Endothelial cell of umbilical vein (primary cell): ENCODE results near the gene ZNF462. TPM values are rescaled to one million over a fixed set of nuclear protein-coding genes. Genes with fewer than 3 reads are reported as not detected.

Source experiments
- BruUV-seq: library from RNA; stranded (reverse); fragments of 400-500 nt; replicated peaks from 2 replicates; lab custom pipeline; 2021; lab: Mats Ljungman, UMichigan
- CTCF ChIA-PET: fragments of 300-600, 350-600 bp; sonication (Branson Sonifier 250); formaldehyde crosslinking; loops from one replicate; lab custom pipeline; 2021; ENCODE audit warnings: antibody characterized with exemption, inconsistent platforms; lab: Charles Lee
- POLR2A ChIA-PET: fragments of 300-600, 350-600 bp; sonication (Branson Sonifier 250); formaldehyde crosslinking; loops from one replicate; lab custom pipeline; 2021; ENCODE audit warnings: antibody characterized with exemption, inconsistent platforms; lab: Charles Lee
- DNase-seq: peaks from one replicate; pipeline ENCODE4 v3.0.0-alpha.2; 2011; ENCODE audit warnings: low read depth, low spot score
- FAIRE-seq: peaks from 2 replicates; lab custom pipeline; 2011; peaks lifted over from hg19 to GRCh38; lab: Jason Lieb, UNC
- H2AFZ ChIP-seq: 2 replicates; pipeline ENCODE4 v1.6.0; 2012; ENCODE audit warnings: low read depth, low read length, control low read depth, inconsistent platforms
- H3K27ac ChIP-seq: 2 replicates; pipeline ENCODE4 v1.5.1; 2011; ENCODE audit warnings: low read depth, mild to moderate bottlenecking, control low read depth, low read length, moderate library complexity; ENCODE audit not compliant: insufficient read depth
- H3K27me3 ChIP-seq, 2 experiments: 2 replicates each; pipeline versions ENCODE4 v1.6.0 to v1.6.1; 2011; ENCODE audit warnings: low read length in 2 of 2, mixed read lengths in 1 of 2; ENCODE audit not compliant: control insufficient read depth in 2 of 2, insufficient read depth in 2 of 2
- H3K36me3 ChIP-seq, 2 experiments: 2 replicates in 1 of 2; 3 replicates in 1 of 2; pipeline ENCODE4 v1.5.1; 2011; ENCODE audit warnings: low read length in 2 of 2, mild to moderate bottlenecking in 1 of 2, moderate library complexity in 1 of 2; ENCODE audit not compliant: control insufficient read depth in 2 of 2, insufficient read depth in 2 of 2; ENCODE audit errors: extremely low read depth in 1 of 2
- H3K4me1 ChIP-seq: 3 replicates; pipeline ENCODE4 v1.5.1; 2011; ENCODE audit warnings: mild to moderate bottlenecking, low read length; ENCODE audit not compliant: control insufficient read depth, insufficient read depth; ENCODE audit errors: extremely low read depth
- H3K4me2 ChIP-seq: 2 replicates; pipeline ENCODE4 v1.6.1; 2011; ENCODE audit warnings: low read length, control low read depth, mixed read lengths; ENCODE audit not compliant: insufficient read depth
- H3K4me3 ChIP-seq, 3 experiments: fragments of 200-600 bp in 1 of 3; sonication (generic), shearing (Covaris generic) in 1 of 3; replicated peaks in 1 of 3; 2 replicates each; pipeline ENCODE4 v1.5.1; 2011 to 2016; ENCODE audit warnings: control low read depth in 3 of 3, low read length in 3 of 3, mild to moderate bottlenecking in 2 of 3, inconsistent platforms in 1 of 3, low read depth in 1 of 3, moderate library complexity in 1 of 3; ENCODE audit not compliant: insufficient read depth in 1 of 3
- H3K79me2 ChIP-seq: 2 replicates; pipeline ENCODE4 v1.6.0; 2012; ENCODE audit warnings: low read length, inconsistent platforms; ENCODE audit not compliant: control insufficient read depth, insufficient read depth
- H3K9ac ChIP-seq: replicated peaks from 2 replicates; pipeline ENCODE3; 2011; ENCODE audit warnings: low read length, control low read depth; ENCODE audit not compliant: insufficient read depth; ENCODE audit errors: extremely low read depth
- H3K9me1 ChIP-seq: replicated peaks from 3 replicates; pipeline ENCODE4 v1.6.0; 2011; ENCODE audit warnings: mild to moderate bottlenecking, low read length; ENCODE audit not compliant: control insufficient read depth, insufficient read depth; ENCODE audit errors: extremely low read depth
- H3K9me3 ChIP-seq: replicated peaks from 2 replicates; pipeline ENCODE4 v1.5.1; 2012; ENCODE audit warnings: low read length, inconsistent platforms; ENCODE audit not compliant: control insufficient read depth, insufficient read depth
- H4K20me1 ChIP-seq: replicated peaks from 2 replicates; pipeline ENCODE3; 2011; ENCODE audit warnings: mild to moderate bottlenecking, low read length; ENCODE audit not compliant: control insufficient read depth, insufficient read depth; ENCODE audit errors: extremely low read depth
- CTCF ChIP-seq, 2 donors: IDR thresholded peaks; 1 replicate in 1 of 2; 2 replicates in 1 of 2; pipeline ENCODE4 v1.5.1; 2011; ENCODE audit warnings: low read length in 2 of 2, mild to moderate bottlenecking in 2 of 2, moderate library complexity in 2 of 2, control low read depth in 1 of 2, inconsistent platforms in 1 of 2, low read depth in 1 of 2; ENCODE audit not compliant: insufficient read depth in 1 of 2; ENCODE audit errors: extremely low read depth in 1 of 2
- EZH2 ChIP-seq: IDR thresholded peaks from 2 replicates; pipeline ENCODE4 v1.6.1; 2012; ENCODE audit warnings: borderline replicate concordance, low read depth, mild to moderate bottlenecking, moderate library complexity, low read length, inconsistent platforms; ENCODE audit not compliant: severe bottlenecking
- FOS ChIP-seq: IDR thresholded peaks from 2 replicates; pipeline ENCODE4 v1.6.1; 2011; ENCODE audit warnings: mild to moderate bottlenecking, low read length, moderate library complexity, borderline replicate concordance; ENCODE audit not compliant: insufficient read depth
- GATA2 ChIP-seq: IDR thresholded peaks from 2 replicates; pipeline ENCODE4 v1.7.0; 2011; ENCODE audit warnings: low read depth, mild to moderate bottlenecking, moderate library complexity, mixed read lengths, low read length; ENCODE audit not compliant: insufficient read length, insufficient read depth
- JUN ChIP-seq: IDR thresholded peaks from 2 replicates; pipeline ENCODE4 v1.6.1; 2011; ENCODE audit warnings: borderline replicate concordance, low read depth; ENCODE audit not compliant: insufficient read length, insufficient read depth
- MAX ChIP-seq: IDR thresholded peaks from 2 replicates; pipeline ENCODE4 v1.6.1; 2011; ENCODE audit not compliant: insufficient read depth, insufficient read length
- MYC ChIP-seq: IDR thresholded peaks from one replicate; pipeline ENCODE4 v1.6.1; 2011; ENCODE audit warnings: mild to moderate bottlenecking, low read depth, low read length
- POLR2A ChIP-seq: IDR thresholded peaks from 2 replicates; pipeline ENCODE4 v1.6.1; 2012; ENCODE audit warnings: low read depth, mild to moderate bottlenecking, control low read depth, low read length
- POLR2AphosphoS5 ChIP-seq: IDR thresholded peaks from 2 replicates; pipeline ENCODE4 v1.6.1; 2012; ENCODE audit warnings: low read depth, mild to moderate bottlenecking, control low read depth, low read length, moderate library complexity; ENCODE audit not compliant: insufficient read depth
- dilution Hi-C: fragments of 300-500 bp; cut with MboI; formaldehyde crosslinking; loops from one replicate; pipeline ENCODE4 v1.15.0; 2019; ENCODE audit warnings: low sequenced_read_pairs; ENCODE audit not compliant: extremely low pct_ligation_motif_present
- intact Hi-C: fragments of 100-400 bp; cut with micrococcal nuclease; formaldehyde crosslinking; loops from one replicate; pipeline ENCODE4 v1.10.0; 2022
- polyA plus RNA-seq, 4 experiments: library from polyadenylated mRNA; depleted of rRNA in 3 of 4; stranded (reverse) in 3 of 4; unstranded in 1 of 4; fragments of >200 nt; gene quantifications; 2 replicates each; pipeline versions ENCODE4 v1.2.1 to v1.2.3, GENCODE V29; 2011 to 2012; ENCODE audit warnings: missing spikeins in 1 of 4
- total RNA-seq: library from RNA; stranded (reverse); gene quantifications from 2 replicates; pipeline ENCODE4 v1.2.3, GENCODE V29; 2021

The ZNF462 gene
- total and polyA plus RNA-seq, 2 donors (not counting 3 experiments of a cell fraction or from before 2014, with no cell fraction given), result 6.2 to 24.7 TPM

- Histone ChIP-seq H3K79me2 (no peaks in the 10 kb centered on the region), H3K9me3 (no peaks in the 10 kb centered on the region), H3K9ac (no peak overlapping the region), H3K4me3 (no peak overlapping the region), H3K4me1 (peaks cover 28% of the 10 kb centered on the region), H3K36me3 (peaks cover 3 to 12% of the 10 kb centered on the region in 2 experiments), H2AFZ (no peak overlapping the region), H3K9me1 (no peaks in the 10 kb centered on the region), H3K4me2 (no peak overlapping the region), H3K27ac (no peak overlapping the region), H4K20me1 (no peaks in the 10 kb centered on the region), H3K27me3 (no peaks in the 10 kb centered on the region)
- no TSS peak for BruUV-seq
- ChIA-PET POLR2A (no interaction called here), CTCF (interaction anchor here (1.1 to 1.6 kb wide), 4 partner anchors 9 to 82 kb away, joined by 3 to 4 read pairs (median 3); no protein-coding TSS in a partner anchor)
- intact Hi-C loops (no loop called here), dilution Hi-C loops (no loop called here)
- peak; percentile 44 for DNase-seq
- peak; percentile 60 for FAIRE-seq
- TF ChIP-seq FOS (no peak), GATA2 (no peak), JUN (no peak), MAX (no peak), CTCF (IDR thresholded peaks at IDR 0.05; ENCODE audit: extremely low read depth in 1 of 2, insufficient read depth in 1 of 2, low read depth in 1 of 2, low read length in 2 of 2) (no peak), POLR2AphosphoS5 (no peak), MYC (no peak), EZH2 (no peak), POLR2A (no peak)
Observed at GRCh38 chr9:106920701-106921283, 57.8 kb downstream of the ZNF462 start.
